NCI-H524 treated with DMSO at 0.1 percent for 48 hours (cell line): Measurements from ENCODE around the gene CFAP58.

Source experiments
- DNase-seq: peaks from one replicate; lab custom pipeline; 2025; lab: John Stamatoyannopoulos, UW

The CFAP58 gene

GRCh38 chr10:104353325-104354048 lies at the start of gene CFAP58:
CFAP58 (plus strand) TSS chr10:104353833; CDS start chr10:104353898, 65 bp downstream.
- peak; percentile 2 for DNase-seq

GRCh38 chr10:104304356-104304745 lies 49.3 kb upstream of the CFAP58 start:
- DNase-seq: no peak

GRCh38 chr10:104304927-104305326 lies 48.7 kb upstream of the CFAP58 start:
- DNase-seq: no peak

GRCh38 chr10:104306897-104307296 lies 46.7 kb upstream of the CFAP58 start:
- DNase-seq: no peak

GRCh38 chr10:104307576-104308438 lies 45.8 kb upstream of the CFAP58 start:
- DNase-seq: no peak

GRCh38 chr10:104308439-104308903 lies 45.2 kb upstream of the CFAP58 start:
- DNase-seq: no peak

- DNase-seq: no peak
Measured at GRCh38 chr10:104309980-104310978, 43.4 kb upstream of the CFAP58 start.

GRCh38 chr10:104311184-104311720 lies 42.4 kb upstream of the CFAP58 start:
- DNase-seq: no peak

- no peak for DNase-seq
Measured at GRCh38 chr10:104314591-104315485, 38.8 kb upstream of the CFAP58 start.

GRCh38 chr10:104315486-104315921 lies 38.1 kb upstream of the CFAP58 start:
- no peak for DNase-seq

GRCh38 chr10:104316321-104317099 lies 37.1 kb upstream of the CFAP58 start:
- no peak for DNase-seq

- DNase-seq: peak; percentile 20
Measured at GRCh38 chr10:104317269-104317710, 36.3 kb upstream of the CFAP58 start.

GRCh38 chr10:104317726-104318299 lies 35.8 kb upstream of the CFAP58 start:
- DNase-seq: no peak

- DNase-seq: no peak
Measured at GRCh38 chr10:104318326-104318725, 35.3 kb upstream of the CFAP58 start.

- DNase-seq: no peak
Measured at GRCh38 chr10:104318810-104319741, 34.6 kb upstream of the CFAP58 start.

GRCh38 chr10:104321226-104321625 lies 32.4 kb upstream of the CFAP58 start:
- DNase-seq: no peak

- no peak for DNase-seq
Measured at GRCh38 chr10:104321725-104322415, 31.8 kb upstream of the CFAP58 start.
